COLO668 (cell line): ENCODE data around the gene VPS16.
"Not testable (repeated sequence)": the region's sequence is repeated elsewhere in the genome, so short reads cannot be mapped to it uniquely, and the experiment has no call there.

Experiments used
- DNase-seq: peaks from one replicate; lab custom pipeline; 2025; ENCODE audit not compliant: unreplicated experiment; lab: John Stamatoyannopoulos, UW

VPS16 gene

DNA sequence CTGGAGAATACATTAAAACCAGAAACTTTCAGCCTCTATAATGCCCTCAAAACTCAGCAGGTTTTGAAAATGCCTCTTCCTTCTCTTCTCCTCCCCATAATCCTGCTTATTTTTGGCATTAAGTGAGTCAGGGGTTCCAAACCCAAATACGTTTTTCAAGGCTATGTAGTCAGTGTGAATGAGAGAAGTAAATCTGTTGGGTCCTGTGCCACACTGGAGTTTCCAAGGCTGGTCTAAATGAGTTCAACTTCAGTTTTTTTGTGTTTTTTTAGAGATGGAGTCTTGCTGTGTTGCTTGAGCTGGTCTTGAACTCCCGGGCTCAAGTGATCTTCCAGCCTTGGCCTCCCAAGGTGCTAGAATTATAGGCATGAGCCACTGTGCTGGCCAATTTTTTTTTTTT is 53.7 kb downstream of the VPS16 start:
- no peak for DNase-seq

DNA sequence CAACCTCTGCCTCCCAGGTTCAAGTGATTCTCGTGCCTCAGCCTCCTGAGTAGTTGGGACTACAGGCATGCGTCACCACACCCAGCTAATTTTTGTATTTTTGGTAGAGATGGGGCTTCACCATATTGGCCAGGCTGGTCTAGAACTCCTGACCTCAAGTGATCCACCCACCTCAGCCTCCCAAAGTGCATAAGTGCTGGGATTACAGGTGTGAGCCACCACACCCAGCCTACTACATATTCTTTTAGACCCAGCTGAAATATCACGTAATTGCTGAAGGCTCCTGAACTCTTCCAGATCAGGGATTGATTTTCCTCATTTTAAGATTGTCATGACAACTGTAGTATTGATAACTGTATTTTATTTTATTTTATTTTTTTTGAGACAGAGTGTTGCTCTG is 54.6 kb downstream of the VPS16 start:
- DNase-seq, result not testable (repeated sequence)

- no peak for DNase-seq
Measured at GRCh38 chr20:2899243-2899642, 58.7 kb downstream of the VPS16 start.

GRCh38 chr20:2900845-2901592 is 60.5 kb downstream of the VPS16 start:
- no peak for DNase-seq

DNA sequence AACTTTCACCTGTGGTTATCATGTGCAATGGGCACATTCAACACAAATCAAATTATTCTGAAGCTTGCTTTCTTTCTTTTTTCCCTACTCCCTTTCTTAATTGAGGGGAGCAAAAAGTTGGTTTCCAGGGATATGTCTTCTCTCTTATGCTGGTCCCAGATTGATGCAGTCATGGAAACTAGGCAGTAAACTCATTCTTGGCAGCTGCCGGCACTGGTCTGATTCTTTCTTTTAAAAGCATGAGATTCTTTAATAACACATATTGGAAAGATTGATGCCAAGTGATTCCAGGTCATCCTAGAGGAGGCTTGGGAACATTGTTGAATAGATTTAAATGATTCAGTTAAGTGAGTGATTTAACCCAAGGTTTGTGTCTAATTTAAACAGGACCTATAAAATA is 61.7 kb downstream of the VPS16 start:
- no peak for DNase-seq

DNA sequence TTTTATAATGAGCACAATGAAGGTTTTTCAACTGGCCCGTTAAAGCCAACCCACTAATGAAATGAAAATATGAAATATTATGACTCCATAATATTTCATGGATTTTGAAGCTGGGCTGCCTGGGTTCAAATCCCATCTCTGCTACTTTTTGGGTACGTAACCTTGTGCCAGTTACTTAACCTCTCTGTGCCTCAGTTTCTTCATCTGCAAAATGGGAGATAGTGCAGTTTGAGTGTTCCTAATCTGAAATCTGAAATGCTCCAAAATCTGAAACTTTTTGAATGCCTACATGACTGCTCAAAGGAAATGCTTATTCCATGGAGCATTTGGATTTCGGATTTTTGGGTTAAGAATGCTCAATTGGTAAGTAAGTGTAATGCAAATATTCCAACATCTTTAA is 62.3 kb downstream of the VPS16 start:
- no peak for DNase-seq

GRCh38 chr20:2903686-2904085 is 63.1 kb downstream of the VPS16 start:
- no peak for DNase-seq

DNA sequence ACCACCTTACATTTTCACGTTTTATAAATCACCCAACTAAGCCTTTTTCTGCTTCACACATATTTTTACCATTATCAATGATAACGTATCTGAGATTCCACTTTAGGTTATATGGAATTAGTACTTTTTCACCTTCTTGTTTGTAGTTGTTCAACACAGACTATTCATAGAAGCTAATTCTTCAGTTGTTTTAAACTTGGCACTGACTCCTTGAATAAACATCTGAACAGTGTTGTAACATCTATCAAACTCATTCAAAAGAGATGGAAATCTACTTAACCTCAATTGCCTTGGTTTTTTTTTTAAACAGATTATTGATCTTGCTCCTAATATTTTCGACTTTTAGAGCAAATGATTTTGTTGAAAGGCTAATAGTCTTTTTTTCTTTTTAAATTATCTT is 67.0 kb downstream of the VPS16 start:
- no peak for DNase-seq

- DNase-seq, result no peak
Measured at GRCh38 chr20:2909953-2910352, 69.4 kb downstream of the VPS16 start.

GRCh38 chr20:2911200-2911599 is 70.7 kb downstream of the VPS16 start:
- DNase-seq, result no peak

GRCh38 chr20:2914160-2914559 is 73.6 kb downstream of the VPS16 start:
- DNase-seq, result peak; percentile 13
